Fibroblast of pulmonary artery (primary cell): Measurements from ENCODE around the gene GIMAP7.

ENCODE experiments used
- DNase-seq: peaks from one replicate; pipeline ENCODE4 v3.0.0-alpha.2; 2010; ENCODE audit warnings: low read depth
- H3K4me3 ChIP-seq: replicated peaks from 2 replicates; pipeline ENCODE4 v1.5.1; 2011; ENCODE audit warnings: low read depth, mild to moderate bottlenecking, control low read depth, low read length, moderate library complexity
- TF ChIP-seq, protein P1 (sequence below): IDR thresholded peaks from 2 replicates; pipeline ENCODE4 v1.5.1; 2011; ENCODE audit warnings: mild to moderate bottlenecking, control low read depth, low read length, inconsistent platforms; ENCODE audit errors: missing control alignments

Gene GIMAP7

DNA sequence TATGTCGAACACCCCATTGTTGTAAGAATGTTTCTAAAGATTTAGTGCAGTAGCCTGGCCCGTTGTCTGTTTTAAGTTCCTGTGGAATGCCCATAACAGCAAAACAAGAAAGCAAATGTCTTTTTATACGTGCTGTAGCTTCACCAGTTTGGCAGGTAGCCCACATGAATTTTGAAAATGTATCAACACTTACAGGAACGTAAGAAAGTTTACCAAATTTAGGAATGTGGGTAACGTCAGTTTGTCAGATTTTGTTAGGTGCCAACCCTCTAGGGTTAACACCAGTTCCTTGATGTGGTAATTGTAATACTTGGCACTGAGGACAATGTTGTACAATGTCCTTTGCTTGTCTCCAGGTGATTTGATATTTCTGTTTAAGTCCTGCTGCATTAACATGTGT lies 49.3 kb downstream of the GIMAP7 start:
- no peak for DNase-seq
- TF ChIP-seq, protein P1, sequence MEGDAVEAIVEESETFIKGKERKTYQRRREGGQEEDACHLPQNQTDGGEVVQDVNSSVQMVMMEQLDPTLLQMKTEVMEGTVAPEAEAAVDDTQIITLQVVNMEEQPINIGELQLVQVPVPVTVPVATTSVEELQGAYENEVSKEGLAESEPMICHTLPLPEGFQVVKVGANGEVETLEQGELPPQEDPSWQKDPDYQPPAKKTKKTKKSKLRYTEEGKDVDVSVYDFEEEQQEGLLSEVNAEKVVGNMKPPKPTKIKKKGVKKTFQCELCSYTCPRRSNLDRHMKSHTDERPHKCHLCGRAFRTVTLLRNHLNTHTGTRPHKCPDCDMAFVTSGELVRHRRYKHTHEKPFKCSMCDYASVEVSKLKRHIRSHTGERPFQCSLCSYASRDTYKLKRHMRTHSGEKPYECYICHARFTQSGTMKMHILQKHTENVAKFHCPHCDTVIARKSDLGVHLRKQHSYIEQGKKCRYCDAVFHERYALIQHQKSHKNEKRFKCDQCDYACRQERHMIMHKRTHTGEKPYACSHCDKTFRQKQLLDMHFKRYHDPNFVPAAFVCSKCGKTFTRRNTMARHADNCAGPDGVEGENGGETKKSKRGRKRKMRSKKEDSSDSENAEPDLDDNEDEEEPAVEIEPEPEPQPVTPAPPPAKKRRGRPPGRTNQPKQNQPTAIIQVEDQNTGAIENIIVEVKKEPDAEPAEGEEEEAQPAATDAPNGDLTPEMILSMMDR, result no peak
- H3K4me3 ChIP-seq, result no peak overlapping the region

DNA sequence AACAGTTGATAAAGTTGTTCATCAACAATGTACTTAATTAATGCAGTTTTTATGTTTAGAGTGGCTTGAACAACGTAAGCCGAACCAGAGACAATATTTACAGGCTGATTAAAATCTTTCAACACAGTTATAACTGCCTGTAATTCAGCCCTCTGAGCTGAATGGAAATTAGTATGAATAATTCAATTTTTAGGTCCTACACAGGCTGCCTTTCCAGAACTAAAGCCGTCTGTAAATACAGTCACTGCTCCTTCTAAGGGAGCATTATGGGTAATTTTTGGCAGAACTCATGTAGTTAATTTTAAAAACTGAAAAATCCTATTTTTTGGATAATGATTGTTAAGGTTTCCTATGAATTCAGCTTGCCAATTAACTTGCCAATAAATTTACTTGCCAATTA lies 49.9 kb downstream of the GIMAP7 start:
- DNase-seq, result no peak
- TF ChIP-seq, protein P1, result no peak
- no peak overlapping the region for H3K4me3 ChIP-seq

DNA sequence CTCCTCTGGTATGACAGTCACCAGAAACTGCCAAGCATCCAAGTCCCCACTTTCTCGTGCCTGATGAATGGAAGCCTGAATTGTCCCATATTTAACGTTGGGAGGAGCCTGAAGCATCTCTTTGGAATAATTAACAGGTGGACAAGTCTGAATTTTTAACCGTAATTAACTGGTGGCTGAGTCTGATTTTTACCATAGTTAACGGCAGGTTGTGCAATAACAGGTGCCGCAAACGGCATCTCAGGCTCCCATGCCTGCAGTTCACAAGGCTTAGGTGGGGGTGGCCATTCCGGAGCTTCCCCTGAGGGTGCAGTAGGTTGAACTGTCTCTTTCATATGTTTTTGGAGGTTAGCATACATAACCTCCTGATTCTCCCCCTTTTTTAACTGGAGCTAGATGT lies 50.6 kb downstream of the GIMAP7 start:
- H3K4me3 ChIP-seq, result no peak overlapping the region
- TF ChIP-seq, protein P1, result no peak
- no peak for DNase-seq

DNA sequence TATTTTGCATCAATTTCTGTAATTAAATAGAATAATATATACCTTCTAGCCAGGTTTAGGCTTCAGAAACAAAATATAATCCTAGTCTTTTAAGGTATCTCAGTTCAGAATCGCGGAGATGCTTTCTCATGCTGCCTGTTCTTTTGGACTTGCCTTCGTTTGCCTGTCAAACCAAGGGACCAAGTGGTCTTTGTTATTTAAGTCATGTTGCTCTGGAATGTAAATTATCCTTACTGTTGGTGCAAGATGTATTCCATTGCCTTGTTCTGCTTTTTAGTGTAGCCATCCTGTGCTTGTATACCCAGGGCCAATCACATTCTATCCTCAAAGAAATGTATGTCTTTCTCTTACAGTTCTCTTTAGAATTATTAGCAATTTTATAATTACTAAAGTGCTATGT lies 51.5 kb downstream of the GIMAP7 start:
- TF ChIP-seq, protein P1, result no peak
- no peak for DNase-seq
- H3K4me3 ChIP-seq, result no peak overlapping the region

DNA sequence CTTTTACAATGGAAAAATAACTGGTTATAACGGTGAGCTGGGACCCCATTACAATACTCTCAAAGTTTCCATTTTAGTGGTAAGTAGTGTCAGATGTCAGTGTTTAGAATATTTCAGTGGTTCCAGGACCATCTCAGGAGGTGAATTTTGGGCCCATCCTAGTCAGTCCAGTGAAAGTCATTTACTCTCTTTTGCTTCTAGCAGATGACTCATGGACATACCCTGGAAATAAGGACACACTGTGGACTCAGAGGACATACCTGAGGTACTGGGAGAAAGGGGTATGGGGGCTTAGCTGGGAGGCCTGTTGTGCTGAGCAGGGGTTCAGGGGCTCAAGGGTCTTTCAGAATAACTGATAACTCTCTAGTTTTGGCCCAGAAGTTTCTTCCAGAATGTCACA lies 51.9 kb downstream of the GIMAP7 start:
- DNase-seq, result no peak
- H3K4me3 ChIP-seq, result no peak overlapping the region
- TF ChIP-seq, protein P1, result no peak

DNA sequence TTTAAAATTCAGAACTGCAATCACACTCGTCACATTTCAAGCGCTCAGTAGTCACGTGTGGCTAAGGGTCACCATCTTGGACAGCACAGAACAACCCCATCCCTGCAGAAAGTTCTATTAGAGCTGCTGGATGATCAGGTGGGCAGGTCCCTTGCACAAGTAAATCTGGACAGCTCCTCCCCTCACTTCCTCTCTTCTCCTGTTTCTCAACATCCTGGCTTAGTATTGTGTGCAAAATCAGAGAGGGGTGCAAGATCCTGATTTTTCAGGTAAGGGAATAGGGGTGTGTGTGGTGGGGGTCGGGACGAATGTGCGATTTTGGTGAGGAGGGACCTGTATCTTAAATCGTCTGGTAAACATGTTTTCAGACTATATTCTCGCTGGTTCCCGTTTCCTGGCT lies 52.5 kb downstream of the GIMAP7 start, which contains the start of gene GIMAP4:
TSS of gene GIMAP4 (plus strand) at position 222 of the 400 bp plus-strand sequence. CDS start 2,512 bp downstream, outside the sequence.
- no peak for DNase-seq
- TF ChIP-seq, protein P1, result no peak
- H3K4me3 ChIP-seq, result no peak within 1 kb of the TSS

DNA sequence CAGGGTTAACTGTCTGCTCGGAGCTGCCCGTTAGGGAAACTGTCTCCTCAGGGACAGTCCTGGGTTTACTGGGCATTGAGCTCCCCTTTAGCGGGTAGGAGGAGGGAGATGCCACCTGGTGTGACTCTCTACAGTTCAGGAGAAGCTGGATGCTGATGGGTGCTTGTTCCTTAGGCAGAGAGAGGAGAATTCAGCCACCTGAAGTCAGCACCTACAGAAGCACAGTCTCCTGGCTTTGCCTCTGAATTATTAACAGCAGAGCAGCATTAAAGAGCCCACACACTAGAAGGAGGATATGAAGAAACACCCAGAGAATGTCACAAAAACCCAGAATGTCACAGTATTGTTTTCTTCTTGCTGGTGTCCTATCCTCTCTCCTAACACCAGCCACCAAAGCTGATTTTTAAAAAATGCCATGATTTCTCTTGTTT lies 53.2 kb downstream of the GIMAP7 start:
- H3K4me3 ChIP-seq, result no peak overlapping the region
- no peak for DNase-seq
- TF ChIP-seq, protein P1, result no peak
